Neural cell (in vitro differentiated cells): Measurements from ENCODE around the gene NKG7. TPM values are rescaled to one million over a fixed set of nuclear protein-coding genes. Genes with fewer than 3 reads are reported as not detected.

Experiments used
- H2AFZ ChIP-seq: fragments of 200-600, 300-800 bp; sonication (generic), shearing (Covaris generic); 2 replicates; pipeline ENCODE4 v1.6.0; 2014; ENCODE audit warnings: low read depth, mild to moderate bottlenecking, antibody characterized with exemption, low read length, moderate library complexity
- H3F3A ChIP-seq: fragments of 200-600 bp; shearing (Covaris generic); 2 replicates; pipeline ENCODE4 v1.6.1; 2016; ENCODE audit warnings: mild to moderate bottlenecking, moderate library complexity, mixed read lengths, antibody characterized with exemption, low read length; ENCODE audit not compliant: insufficient read depth, poor library complexity, severe bottlenecking
- H3K27ac ChIP-seq: fragments of 200-600, 300-800 bp; sonication (generic), shearing (Covaris generic); 2 replicates; pipeline ENCODE4 v1.5.1; 2014; ENCODE audit warnings: mild to moderate bottlenecking, low read length, moderate library complexity
- H3K27me3 ChIP-seq: fragments of 300-800, 200-600 bp; sonication (generic), shearing (Covaris generic); 2 replicates; pipeline ENCODE4 v1.6.0; 2014; ENCODE audit warnings: mild to moderate bottlenecking, low read depth, low read length, moderate library complexity; ENCODE audit not compliant: insufficient read depth
- H3K36me3 ChIP-seq: fragments of 300-800, 200-600 bp; sonication (generic), shearing (Covaris generic); 2 replicates; pipeline ENCODE4 v1.5.1; 2014; ENCODE audit warnings: mild to moderate bottlenecking, antibody characterized with exemption, low read length, moderate library complexity; ENCODE audit not compliant: insufficient read depth
- H3K4me2 ChIP-seq: fragments of 300-800, 200-600 bp; sonication (generic), shearing (Covaris generic); 2 replicates; pipeline ENCODE4 v1.6.0; 2014; ENCODE audit warnings: mild to moderate bottlenecking, low read length
- H3K4me3 ChIP-seq: fragments of 300-800, 200-600 bp; sonication (generic), shearing (Covaris generic); 2 replicates; pipeline ENCODE4 v1.5.1; 2014; ENCODE audit warnings: mild to moderate bottlenecking, low read length, moderate library complexity
- H3K79me2 ChIP-seq: fragments of 200-600 bp; shearing (Covaris generic); replicated peaks from 2 replicates; pipeline ENCODE4 v1.6.0; 2014; ENCODE audit warnings: mild to moderate bottlenecking, low read length, moderate library complexity; ENCODE audit not compliant: insufficient read depth
- H3K9ac ChIP-seq: fragments of 300-800, 200-600 bp; sonication (generic), shearing (Covaris generic); 2 replicates; pipeline ENCODE4 v1.6.1; 2016; ENCODE audit warnings: mild to moderate bottlenecking, low read length, mixed read lengths
- H3K9me2 ChIP-seq: fragments of 200-600 bp; shearing (Covaris generic); 2 replicates; pipeline ENCODE4 v1.6.1; 2016; ENCODE audit warnings: mild to moderate bottlenecking, low read length, mixed read lengths; ENCODE audit not compliant: insufficient read depth
- H3K9me3 ChIP-seq: fragments of 200-600, 300-800 bp; sonication (generic), shearing (Covaris generic); 2 replicates; pipeline ENCODE4 v1.6.1; 2016; ENCODE audit warnings: mild to moderate bottlenecking, mixed run types, low read length, moderate library complexity, mixed read lengths
- H4K20me1 ChIP-seq: fragments of 200-600 bp; shearing (Covaris generic); 2 replicates; pipeline ENCODE4 v1.6.1; 2016; ENCODE audit warnings: mild to moderate bottlenecking, mixed run types; ENCODE audit not compliant: insufficient read depth
- CTCF ChIP-seq: fragments of 450-650 bp; IDR thresholded peaks from 2 replicates; pipeline ENCODE4 v1.5.1; 2014; ENCODE audit warnings: antibody characterized with exemption, mild to moderate bottlenecking, moderate library complexity; ENCODE audit not compliant: poor library complexity, severe bottlenecking
- EP300 ChIP-seq: fragments of 450-650 bp; conservative IDR thresholded peaks from 2 replicates; pipeline ENCODE4 v1.6.1; 2014; ENCODE audit warnings: antibody characterized with exemption, mild to moderate bottlenecking, moderate library complexity; ENCODE audit not compliant: poor library complexity, severe bottlenecking
- EZH2 ChIP-seq: fragments of 200-600, 300-800 bp; shearing (Covaris generic), sonication (generic); IDR thresholded peaks from 2 replicates; pipeline ENCODE4 v1.6.1; 2014; ENCODE audit warnings: antibody characterized with exemption, low read length, borderline replicate concordance, mild to moderate bottlenecking; ENCODE audit not compliant: insufficient read depth, poor library complexity, severe bottlenecking
- MXI1 ChIP-seq: fragments of 450-650 bp; conservative IDR thresholded peaks from 2 replicates; pipeline ENCODE4 v1.6.1; 2014; ENCODE audit warnings: antibody characterized with exemption, mild to moderate bottlenecking; ENCODE audit not compliant: poor library complexity, severe bottlenecking
- POLR2AphosphoS5 ChIP-seq: IDR thresholded peaks from 2 replicates; pipeline ENCODE4 v1.6.1; 2012
- RAD21 ChIP-seq: fragments of 450-650 bp; conservative IDR thresholded peaks from 2 replicates; pipeline ENCODE4 v1.6.1; 2014; ENCODE audit warnings: antibody characterized with exemption, mild to moderate bottlenecking, moderate library complexity
- SMC3 ChIP-seq: fragments of 450-650 bp; conservative IDR thresholded peaks from 2 replicates; pipeline ENCODE4 v1.6.1; 2014; ENCODE audit warnings: antibody characterized with exemption, mild to moderate bottlenecking, moderate library complexity; ENCODE audit not compliant: poor library complexity
- TAF1 ChIP-seq: IDR thresholded peaks from 2 replicates; pipeline ENCODE4 v1.6.1; 2012; ENCODE audit warnings: low read depth
- polyA plus RNA-seq: library from polyadenylated mRNA; depleted of rRNA; stranded (reverse); fragments of >200 nt; gene quantifications from 2 replicates; pipeline ENCODE4 v1.2.3, GENCODE V29; 2014
- TF ChIP-seq, protein P1 (sequence below): IDR thresholded peaks from 2 replicates; pipeline ENCODE4 v1.6.1; 2012; ENCODE audit warnings: borderline replicate concordance

NKG7 gene
- polyA plus RNA-seq, 1 donor from 2014 or later: not detected

DNA sequence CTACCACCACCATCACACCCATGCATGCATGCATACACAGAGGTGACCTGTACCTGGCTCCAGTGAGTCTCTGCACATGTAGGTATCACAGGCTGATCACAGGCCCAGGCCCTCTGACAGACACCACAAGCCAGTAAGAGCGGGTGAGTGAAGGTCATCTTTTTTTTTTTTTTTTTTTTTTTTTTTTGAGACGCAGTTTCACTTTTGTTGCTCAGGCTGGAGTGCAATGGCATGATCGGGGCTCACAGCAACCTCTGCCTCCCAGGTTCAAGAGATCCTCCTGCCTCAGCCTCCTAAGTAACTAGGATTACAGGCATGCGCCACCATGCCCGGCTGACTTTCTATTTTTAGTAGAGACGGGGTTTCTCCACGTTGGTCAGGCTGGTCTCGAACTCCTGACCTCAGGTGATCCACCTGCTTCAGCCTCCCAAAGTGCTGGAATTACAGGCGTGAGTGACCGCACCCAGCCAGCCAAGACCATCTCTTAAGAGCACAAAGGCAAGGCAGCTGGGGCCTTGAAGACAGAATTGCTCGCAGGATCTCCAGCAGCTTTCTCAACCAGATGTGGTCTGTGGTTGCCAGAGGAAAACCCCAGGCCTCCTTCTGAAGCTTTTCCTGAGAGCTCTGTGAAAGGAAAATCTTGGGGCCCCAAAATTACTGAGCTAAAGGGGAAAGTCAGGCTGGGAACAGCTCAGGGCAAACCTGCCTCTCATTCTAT, 3.2 kb upstream of the NKG7 start:
- H4K20me1 ChIP-seq: no peaks in the 10 kb centered on the region
- no peaks in the 10 kb centered on the region for H3K79me2 ChIP-seq
- H2AFZ ChIP-seq: no peak overlapping the region
- no peaks in the 10 kb centered on the region for H3K36me3 ChIP-seq
- no peaks in the 10 kb centered on the region for H3K27me3 ChIP-seq
- no peak for TF ChIP-seq EP300
- TF ChIP-seq SMC3: no peak
- TF ChIP-seq EZH2: no peak
- no peak for TF ChIP-seq MXI1
- TF ChIP-seq, protein P1, sequence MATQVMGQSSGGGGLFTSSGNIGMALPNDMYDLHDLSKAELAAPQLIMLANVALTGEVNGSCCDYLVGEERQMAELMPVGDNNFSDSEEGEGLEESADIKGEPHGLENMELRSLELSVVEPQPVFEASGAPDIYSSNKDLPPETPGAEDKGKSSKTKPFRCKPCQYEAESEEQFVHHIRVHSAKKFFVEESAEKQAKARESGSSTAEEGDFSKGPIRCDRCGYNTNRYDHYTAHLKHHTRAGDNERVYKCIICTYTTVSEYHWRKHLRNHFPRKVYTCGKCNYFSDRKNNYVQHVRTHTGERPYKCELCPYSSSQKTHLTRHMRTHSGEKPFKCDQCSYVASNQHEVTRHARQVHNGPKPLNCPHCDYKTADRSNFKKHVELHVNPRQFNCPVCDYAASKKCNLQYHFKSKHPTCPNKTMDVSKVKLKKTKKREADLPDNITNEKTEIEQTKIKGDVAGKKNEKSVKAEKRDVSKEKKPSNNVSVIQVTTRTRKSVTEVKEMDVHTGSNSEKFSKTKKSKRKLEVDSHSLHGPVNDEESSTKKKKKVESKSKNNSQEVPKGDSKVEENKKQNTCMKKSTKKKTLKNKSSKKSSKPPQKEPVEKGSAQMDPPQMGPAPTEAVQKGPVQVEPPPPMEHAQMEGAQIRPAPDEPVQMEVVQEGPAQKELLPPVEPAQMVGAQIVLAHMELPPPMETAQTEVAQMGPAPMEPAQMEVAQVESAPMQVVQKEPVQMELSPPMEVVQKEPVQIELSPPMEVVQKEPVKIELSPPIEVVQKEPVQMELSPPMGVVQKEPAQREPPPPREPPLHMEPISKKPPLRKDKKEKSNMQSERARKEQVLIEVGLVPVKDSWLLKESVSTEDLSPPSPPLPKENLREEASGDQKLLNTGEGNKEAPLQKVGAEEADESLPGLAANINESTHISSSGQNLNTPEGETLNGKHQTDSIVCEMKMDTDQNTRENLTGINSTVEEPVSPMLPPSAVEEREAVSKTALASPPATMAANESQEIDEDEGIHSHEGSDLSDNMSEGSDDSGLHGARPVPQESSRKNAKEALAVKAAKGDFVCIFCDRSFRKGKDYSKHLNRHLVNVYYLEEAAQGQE: no peak
- no peak for TF ChIP-seq CTCF
- TF ChIP-seq POLR2AphosphoS5: no peak
- no peak for TF ChIP-seq RAD21
- TF ChIP-seq TAF1: no peak
- H3K4me2 ChIP-seq: no peak overlapping the region
- no peaks in the 10 kb centered on the region for H3K9me2 ChIP-seq
- H3K27ac ChIP-seq: no peak overlapping the region
- no peak overlapping the region for H3K9ac ChIP-seq
- no peaks in the 10 kb centered on the region for H3K9me3 ChIP-seq
- H3K4me3 ChIP-seq: no peak overlapping the region
- no peaks in the 10 kb centered on the region for H3F3A ChIP-seq

DNA sequence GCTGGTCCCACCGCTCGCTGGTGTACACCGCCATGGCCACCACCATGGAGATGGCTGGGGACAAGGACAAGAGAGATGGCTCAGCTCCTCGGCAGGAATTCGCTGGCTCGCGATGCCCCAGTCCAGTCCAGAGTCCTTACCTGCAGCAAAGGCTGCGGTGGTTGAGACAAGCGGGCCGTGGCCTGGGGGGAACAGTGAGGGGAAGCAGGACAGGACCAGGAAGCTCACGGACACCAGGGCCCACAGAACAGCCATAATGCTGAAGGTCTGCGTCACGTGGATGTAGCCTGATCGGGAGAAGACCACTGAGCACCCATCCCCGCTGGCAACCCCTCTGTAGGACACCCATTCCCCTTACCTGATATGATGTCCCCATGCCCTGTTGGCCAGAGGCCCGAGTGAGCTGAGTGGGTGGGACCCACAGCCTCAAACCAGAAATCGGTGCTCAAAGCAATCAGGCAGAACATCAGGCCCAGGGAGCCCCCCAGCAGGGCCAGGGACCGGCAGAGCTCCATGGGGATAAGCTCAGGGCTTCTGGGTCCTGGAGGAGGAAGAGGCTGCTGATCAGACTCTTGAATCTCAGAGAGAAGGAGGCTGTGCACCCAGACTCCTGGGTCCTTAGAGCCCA, 319 bp downstream of the NKG7 start:
- Histone ChIP-seq H3K27ac (no peak overlapping the region), H3K9me2 (no peaks in the 10 kb centered on the region), H3K27me3 (no peaks in the 10 kb centered on the region), H3K4me3 (no peak overlapping the region), H2AFZ (no peak overlapping the region), H4K20me1 (no peaks in the 10 kb centered on the region), H3K9ac (no peak overlapping the region), H3K9me3 (no peaks in the 10 kb centered on the region), H3K4me2 (no peak overlapping the region), H3F3A (no peaks in the 10 kb centered on the region), H3K79me2 (no peaks in the 10 kb centered on the region), H3K36me3 (no peaks in the 10 kb centered on the region)
- TF ChIP-seq CTCF (no peak), POLR2AphosphoS5 (no peak), EP300 (no peak), MXI1 (no peak), TAF1 (no peak), EZH2 (no peak)
